ENCODE measurements around the gene LCE7A. TPM values are rescaled to one million over a fixed set of nuclear protein-coding genes. Genes with fewer than 3 reads are reported as not detected.

Gene LCE7A
- total RNA-seq, result not detected in 2 replicates

GRCh38 chr1:152859696-152860095 is at the start of gene LCE7A:
Gene LCE7A, plus strand, starts transcription at chr1:152859996. Its CDS starts 702 bp downstream, at chr1:152860698.

GRCh38 chr1:152811671-152812070 is 48.1 kb upstream of the LCE7A start, which contains the start of gene LCE1B:
Gene LCE1B, plus strand, starts transcription at chr1:152811971. Its CDS starts 476 bp downstream, at chr1:152812447.

DNA sequence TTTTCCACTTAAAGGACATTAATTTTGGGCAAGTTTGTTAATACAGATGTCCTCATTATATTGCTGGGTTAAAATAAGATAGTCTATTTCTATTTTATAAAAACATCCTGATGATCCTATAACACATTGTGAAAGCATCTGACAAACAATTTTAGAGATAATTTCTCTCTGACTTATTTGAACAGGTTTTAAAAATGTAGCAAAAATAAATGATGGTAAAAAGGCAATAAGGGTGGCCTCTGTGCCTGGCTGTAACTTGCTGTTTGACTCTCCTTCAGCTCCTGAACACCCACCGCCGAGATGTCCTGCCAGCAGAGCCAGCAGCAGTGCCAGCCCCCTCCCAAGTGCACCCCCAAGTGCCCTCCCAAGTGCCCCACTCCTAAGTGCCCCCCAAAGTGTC is 32.6 kb upstream of the LCE7A start, which contains the start of gene LCE1A:
LCE1A (plus strand) TSS at position 301 of the 400 bp plus-strand sequence; CDS start at position 301, 0 bp downstream.

GRCh38 chr1:152842556-152842955 is 17.2 kb upstream of the LCE7A start, which contains the start of gene LCE6A:
Gene LCE6A, plus strand, starts transcription at chr1:152842856. Its CDS starts 665 bp downstream, at chr1:152843521.

DNA sequence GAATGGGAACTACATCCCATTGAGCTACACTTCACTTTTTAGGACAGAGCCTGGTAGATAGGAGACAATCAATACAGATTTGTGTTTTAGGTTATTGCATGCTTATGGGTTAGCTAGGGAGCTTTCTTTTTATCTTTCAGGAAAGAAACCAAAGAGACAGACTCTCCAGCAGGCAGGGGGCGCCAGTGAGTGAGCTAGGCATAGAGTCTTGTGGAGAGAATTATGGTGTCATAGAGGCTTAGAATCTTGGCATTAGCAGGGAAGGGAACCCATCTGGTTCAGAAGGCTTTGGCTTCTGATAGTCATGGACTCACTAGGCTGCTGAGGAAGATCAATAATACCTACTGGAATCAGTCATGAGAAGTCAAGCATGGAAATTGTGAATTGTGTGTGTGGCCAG is 18.2 kb downstream of the LCE7A start, which contains the start of gene SMCP:
SMCP (plus strand) TSS at position 281 of the 400 bp plus-strand sequence. CDS start 6,101 bp downstream, outside the sequence.

DNA sequence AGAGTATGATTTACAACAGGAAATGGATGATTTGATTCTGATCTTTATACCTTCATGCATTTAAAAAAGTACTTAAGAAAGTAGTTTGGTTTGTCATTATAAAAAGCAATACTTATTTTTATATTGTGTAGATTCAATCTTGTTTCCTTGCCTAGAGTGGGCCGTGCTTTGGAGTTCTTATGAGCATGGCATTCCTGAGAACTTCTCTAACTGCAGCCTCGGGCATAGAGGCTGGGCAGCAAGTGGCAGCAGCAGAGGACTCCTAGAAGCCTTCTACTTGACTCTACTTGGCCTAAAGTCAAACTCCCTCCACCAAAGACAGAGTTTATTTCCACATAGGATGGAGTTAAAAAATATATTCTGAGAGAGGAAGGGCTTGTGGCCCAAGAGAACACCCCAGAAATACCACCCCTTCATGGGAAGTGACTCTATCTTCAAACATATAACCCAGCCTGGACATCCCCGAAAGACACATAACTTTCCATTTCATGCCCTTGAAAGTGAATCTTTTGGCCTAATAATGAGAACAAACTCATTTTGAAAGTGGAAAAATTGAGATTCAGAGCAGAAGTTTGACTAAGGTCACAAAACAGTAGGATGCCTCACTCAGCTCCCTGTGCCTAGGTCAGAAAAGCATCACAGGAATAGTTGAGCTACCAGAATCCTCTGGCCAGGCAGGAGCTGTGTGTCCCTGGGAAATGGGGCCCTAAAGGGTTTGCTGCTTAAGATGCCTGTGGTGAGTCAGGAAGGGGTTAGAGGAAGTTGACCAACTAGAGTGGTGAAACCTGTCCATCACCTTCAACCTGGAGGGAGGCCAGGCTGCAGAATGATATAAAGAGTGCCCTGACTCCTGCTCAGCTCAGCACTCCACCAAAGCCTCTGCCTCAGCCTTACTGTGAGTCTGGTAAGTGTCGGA is 48.1 kb downstream of the LCE7A start, which contains the start of gene IVL:
IVL (plus strand) TSS at position 861 of the 916 bp plus-strand sequence. CDS start 1,252 bp downstream, outside the sequence.

Other genes with a start within 250 kb of the LCE7A start
- not detected in 2 replicates for gene LCE3B, start 246.2 kb upstream of the LCE7A start, total RNA-seq
- gene LCE3A, start 236.9 kb upstream of the LCE7A start, total RNA-seq, result not detected in 2 replicates
- not detected in 2 replicates for gene LCE2D, start 196.6 kb upstream of the LCE7A start, total RNA-seq
- not detected in 2 replicates for gene LCE2C, start 184.7 kb upstream of the LCE7A start, total RNA-seq
- not detected in 2 replicates for gene LCE2B, start 173.9 kb upstream of the LCE7A start, total RNA-seq
- gene LCE2A, start 161.7 kb upstream of the LCE7A start, total RNA-seq, result 0.25 and 2.2 TPM in 2 replicates
- not detected in 2 replicates for gene LCE4A, start 151.8 kb upstream of the LCE7A start, total RNA-seq
- not detected in 2 replicates for gene KPRP, start 102.0 kb upstream of the LCE7A start, total RNA-seq
- 0.62 TPM in 1 of 2 replicates, not detected in the other for gene LCE1F, start 84.9 kb upstream of the LCE7A start, total RNA-seq
- gene LCE1E, start 73.7 kb upstream of the LCE7A start, total RNA-seq, result not detected in 2 replicates
- gene LCE1D, start 63.3 kb upstream of the LCE7A start, total RNA-seq, result not detected in 2 replicates
- gene LCE1C, start 53.3 kb upstream of the LCE7A start, total RNA-seq, result not detected in 2 replicates
- gene LCE1B, start 48.0 kb upstream of the LCE7A start, total RNA-seq, result not detected in 2 replicates
- not detected in 2 replicates for gene LCE1A, start 32.5 kb upstream of the LCE7A start, total RNA-seq
- not detected in 2 replicates for gene LCE6A, start 17.1 kb upstream of the LCE7A start, total RNA-seq
- 0.11 TPM in 1 of 2 replicates, not detected in the other for gene SMCP, start 18.3 kb downstream of the LCE7A start, total RNA-seq
- 0.37 and 1.7 TPM in 2 replicates for gene IVL, start 48.5 kb downstream of the LCE7A start, total RNA-seq
- not detected in 2 replicates for gene SPRR5, start 87.2 kb downstream of the LCE7A start, total RNA-seq
- gene SPRR4, start 110.7 kb downstream of the LCE7A start, total RNA-seq, result not detected in 2 replicates
- gene SPRR1A, start 124.1 kb downstream of the LCE7A start, total RNA-seq, result not detected in 2 replicates
- gene SPRR3, start 141.8 kb downstream of the LCE7A start, total RNA-seq, result not detected in 2 replicates
- not detected in 2 replicates for gene SPRR1B, start 171.2 kb downstream of the LCE7A start, total RNA-seq
- not detected in 2 replicates for gene SPRR2D, start 181.1 kb downstream of the LCE7A start, total RNA-seq
- not detected in 2 replicates for gene SPRR2A, start 197.5 kb downstream of the LCE7A start, total RNA-seq
- not detected in 2 replicates for gene SPRR2B, start 211.6 kb downstream of the LCE7A start, total RNA-seq
- gene SPRR2E, start 234.5 kb downstream of the LCE7A start, total RNA-seq, result not detected in 2 replicates

All from uterine smooth muscle cell (primary cell).